Fibroblast of the aortic adventitia (primary cell): ENCODE measurements around the gene WBP1L. TPM values are rescaled to one million over a fixed set of nuclear protein-coding genes. Genes with fewer than 3 reads are reported as not detected.
A peak's percentile ranks its signal among the peaks of the same experiment; 100 is the strongest.

Experiments
- DNase-seq: peaks from one replicate; pipeline ENCODE4 v3.0.0-alpha.2; 2010; ENCODE audit warnings: low read depth
- H3K4me3 ChIP-seq: 2 replicates; pipeline ENCODE4 v1.5.1; 2011; ENCODE audit warnings: low read depth, mild to moderate bottlenecking, control low read depth, low read length, moderate library complexity
- total RNA-seq: library from RNA; depleted of rRNA; stranded (reverse); fragments of >200 nt; gene quantifications from 2 replicates; pipeline ENCODE4 v1.2.3, GENCODE V29; 2012; ENCODE audit warnings: low replicate concordance
- TF ChIP-seq, protein P1 (sequence below): IDR thresholded peaks from 2 replicates; pipeline ENCODE4 v1.5.1; 2011; ENCODE audit warnings: mild to moderate bottlenecking, low read length, control low read depth, inconsistent platforms; ENCODE audit not compliant: insufficient read depth

The WBP1L gene
- total RNA-seq, 1 donor: 76.1 TPM

DNA sequence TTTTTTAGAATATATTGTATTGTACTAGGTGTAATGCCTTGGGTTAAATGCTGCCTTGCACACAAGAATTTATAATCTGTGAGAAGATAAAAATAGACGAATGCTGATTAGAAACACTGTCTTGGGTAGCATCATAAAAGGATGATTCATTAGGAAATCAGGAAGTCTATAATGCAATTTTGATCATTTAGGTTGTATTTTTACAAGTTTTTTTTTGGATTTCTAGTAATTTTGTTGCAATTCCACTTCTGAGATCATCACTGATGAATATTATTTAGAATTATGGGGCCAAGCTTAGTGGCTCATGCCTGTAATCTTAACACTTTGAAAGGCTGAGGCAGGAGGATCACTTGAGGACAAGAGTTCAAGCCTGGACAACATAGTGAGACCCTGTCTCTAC is 29.6 kb downstream of the WBP1L start:
- TF ChIP-seq, protein P1, sequence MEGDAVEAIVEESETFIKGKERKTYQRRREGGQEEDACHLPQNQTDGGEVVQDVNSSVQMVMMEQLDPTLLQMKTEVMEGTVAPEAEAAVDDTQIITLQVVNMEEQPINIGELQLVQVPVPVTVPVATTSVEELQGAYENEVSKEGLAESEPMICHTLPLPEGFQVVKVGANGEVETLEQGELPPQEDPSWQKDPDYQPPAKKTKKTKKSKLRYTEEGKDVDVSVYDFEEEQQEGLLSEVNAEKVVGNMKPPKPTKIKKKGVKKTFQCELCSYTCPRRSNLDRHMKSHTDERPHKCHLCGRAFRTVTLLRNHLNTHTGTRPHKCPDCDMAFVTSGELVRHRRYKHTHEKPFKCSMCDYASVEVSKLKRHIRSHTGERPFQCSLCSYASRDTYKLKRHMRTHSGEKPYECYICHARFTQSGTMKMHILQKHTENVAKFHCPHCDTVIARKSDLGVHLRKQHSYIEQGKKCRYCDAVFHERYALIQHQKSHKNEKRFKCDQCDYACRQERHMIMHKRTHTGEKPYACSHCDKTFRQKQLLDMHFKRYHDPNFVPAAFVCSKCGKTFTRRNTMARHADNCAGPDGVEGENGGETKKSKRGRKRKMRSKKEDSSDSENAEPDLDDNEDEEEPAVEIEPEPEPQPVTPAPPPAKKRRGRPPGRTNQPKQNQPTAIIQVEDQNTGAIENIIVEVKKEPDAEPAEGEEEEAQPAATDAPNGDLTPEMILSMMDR: no peak
- no peak for DNase-seq
- H3K4me3 ChIP-seq: no peak overlapping the region

DNA sequence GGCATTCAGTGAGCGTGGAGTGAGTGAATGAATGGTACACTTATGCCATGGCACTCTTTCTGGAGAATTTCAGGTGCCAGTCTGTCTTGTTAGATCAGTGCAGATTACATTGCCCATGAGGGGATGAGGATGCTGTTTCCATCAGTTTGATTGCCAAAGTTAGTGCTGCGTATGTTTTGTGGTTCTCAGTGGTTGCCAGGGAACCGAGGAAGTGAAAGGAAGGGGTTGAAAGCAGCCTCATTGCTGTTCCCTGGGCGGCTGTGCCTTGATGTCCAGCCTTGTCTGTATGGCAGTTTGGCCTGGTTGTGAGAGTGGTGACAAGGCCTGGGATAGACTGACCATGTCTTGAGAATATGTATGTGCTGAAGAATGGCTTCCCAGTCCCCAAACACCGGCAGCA is 30.2 kb downstream of the WBP1L start:
- TF ChIP-seq, protein P1: no peak
- DNase-seq: no peak
- no peak overlapping the region for H3K4me3 ChIP-seq

DNA sequence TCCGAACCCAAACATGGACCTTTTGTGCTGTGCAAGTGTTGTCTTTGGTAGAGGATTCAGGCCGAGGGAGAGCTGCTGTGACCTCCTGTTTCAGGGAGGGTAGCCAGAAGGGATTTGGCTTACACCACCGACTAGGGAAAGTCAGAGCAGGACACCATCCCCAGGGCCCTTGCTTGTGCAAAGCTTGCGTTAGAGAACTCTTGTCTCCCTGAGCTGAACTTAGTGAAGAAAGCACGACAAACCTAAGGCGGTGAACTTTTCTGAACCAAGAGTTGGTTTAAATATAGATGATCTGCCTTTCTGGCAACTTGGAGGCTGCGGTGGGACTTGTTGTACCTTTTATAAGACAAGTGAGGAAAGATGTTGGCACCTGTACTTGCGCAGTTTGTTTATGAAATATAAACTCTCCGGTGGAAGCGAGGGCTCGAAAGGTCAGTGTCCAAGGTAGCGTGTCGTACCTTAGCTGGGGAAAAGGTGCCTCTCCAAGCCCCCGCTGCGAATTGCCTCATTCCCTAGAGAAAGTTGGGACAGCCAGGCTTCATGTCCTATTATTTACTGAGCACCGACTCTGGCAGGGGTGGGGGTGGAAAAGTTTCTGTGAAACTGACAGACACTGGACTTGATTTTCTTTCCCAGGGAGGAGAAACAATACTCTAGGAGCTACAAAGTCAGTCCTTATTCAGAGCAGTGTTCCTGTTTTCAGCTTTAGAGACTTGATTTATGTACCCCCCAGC is 31.6 kb downstream of the WBP1L start:
- TF ChIP-seq, protein P1: no peak
- peak; percentile 79 for DNase-seq
- H3K4me3 ChIP-seq: peak overlapping the region; percentile 51

DNA sequence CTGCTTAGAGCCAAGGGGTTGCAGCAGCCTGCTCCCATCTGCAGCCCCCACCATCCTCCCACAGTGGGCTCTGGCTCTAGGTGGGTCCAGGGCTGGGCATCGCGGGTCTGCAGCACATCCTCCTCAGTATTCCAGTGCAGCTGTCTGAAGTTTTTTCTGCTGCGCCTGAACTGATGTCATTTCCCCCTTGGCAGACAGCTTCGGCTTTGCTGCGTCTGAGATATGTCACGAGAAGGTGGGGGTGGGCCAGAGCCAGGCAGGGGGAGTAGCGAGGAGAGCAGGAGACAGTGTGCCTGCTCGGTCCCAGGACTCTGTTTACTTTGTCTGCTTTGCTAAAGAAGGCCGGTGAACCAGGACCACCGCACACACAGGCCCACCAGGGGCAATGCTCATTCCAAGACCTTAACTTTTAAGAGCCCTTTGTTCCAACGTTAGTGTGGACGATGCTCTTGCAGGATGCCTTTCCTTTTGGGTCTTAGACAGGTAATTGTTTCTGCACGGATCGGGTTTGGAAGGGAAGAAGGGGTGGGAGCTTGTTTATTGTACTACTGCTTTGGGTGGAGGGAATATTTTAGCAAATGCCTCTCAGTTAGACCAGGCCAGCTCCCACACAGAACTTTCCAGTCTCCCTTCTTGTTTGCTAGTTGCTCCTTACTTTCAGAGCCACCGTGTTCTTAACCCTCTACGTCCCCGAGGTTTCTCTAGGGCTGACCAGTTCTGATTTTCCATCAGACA is 32.4 kb downstream of the WBP1L start:
- peak overlapping the region; percentile 51 for H3K4me3 ChIP-seq
- peak; percentile 91 for DNase-seq
- TF ChIP-seq, protein P1: no peak

DNA sequence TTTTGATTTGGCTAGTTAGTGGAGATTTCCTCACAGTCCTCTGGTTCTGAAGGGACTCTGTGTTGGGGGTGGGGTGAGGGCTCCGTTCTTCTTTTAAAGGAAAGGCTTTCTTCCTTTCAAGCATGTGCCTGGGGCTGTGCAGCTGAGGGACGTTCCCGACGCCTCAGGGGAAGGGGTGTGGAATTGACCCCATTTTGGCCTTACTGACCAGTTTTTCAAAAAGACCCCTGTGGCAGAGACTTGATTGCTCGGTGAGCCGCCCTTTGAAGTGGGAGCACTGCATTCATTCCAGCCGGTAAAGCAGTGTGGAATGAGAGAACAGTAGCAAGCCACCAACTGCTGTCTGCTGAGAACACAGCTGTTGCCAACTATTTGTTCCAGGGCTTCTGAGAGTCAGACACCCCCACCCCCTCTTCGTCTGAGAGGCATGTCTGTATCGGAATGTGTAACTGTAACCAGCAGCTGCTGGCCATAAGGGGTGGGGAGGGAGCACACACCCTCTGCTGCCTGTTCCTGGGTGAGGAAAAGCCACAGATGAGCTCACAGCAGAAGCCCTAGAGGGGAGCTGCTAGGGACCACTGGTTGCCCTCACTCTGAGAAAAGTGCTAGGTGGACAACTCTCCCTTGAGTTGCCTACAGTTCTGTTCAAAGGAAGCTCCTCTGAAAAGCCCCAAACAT is 33.2 kb downstream of the WBP1L start:
- TF ChIP-seq, protein P1: peak; percentile 23
- DNase-seq: peak; percentile 96

DNA sequence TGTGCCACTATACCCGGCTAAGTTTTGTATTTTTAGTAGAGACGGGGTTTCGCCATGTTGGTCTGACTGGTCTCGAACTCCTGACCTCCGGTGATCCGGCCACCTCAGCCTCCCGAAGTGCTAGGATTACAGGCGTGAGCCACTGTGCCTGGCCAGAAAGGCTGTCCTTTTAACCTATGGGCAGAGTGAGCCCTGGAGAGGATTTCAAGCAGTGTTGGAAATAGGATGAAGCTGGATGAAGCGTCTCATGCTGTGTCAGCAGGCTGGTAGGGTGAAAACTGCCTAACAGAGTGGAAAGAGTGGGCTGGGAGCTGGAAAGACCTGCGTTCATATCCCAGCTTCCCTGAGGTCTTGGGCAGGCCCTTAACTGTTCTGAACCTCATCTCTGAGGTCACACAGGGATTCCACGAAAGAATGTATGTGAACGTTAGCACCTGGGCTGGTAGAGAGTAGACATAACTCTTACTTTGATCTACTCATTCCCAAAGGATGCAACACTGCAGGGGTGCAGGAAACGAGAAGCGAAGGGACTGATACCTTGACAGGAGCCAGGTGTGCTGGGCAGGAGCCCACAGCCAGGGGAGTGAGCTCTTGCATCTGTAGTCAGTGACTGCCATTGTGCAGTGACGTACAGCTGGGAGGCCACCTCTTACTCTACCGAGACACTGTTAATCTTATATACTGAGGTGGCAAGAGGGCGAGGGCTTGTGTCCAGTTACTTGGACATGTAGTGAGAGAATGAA is 34.1 kb downstream of the WBP1L start:
- DNase-seq: no peak
- no peak overlapping the region for H3K4me3 ChIP-seq
- TF ChIP-seq, protein P1: no peak

More for the DNA sequence above, 33.2 kb downstream of the WBP1L start:
- H3K4me3 ChIP-seq: peak overlapping the region; percentile 51
